ENCODE data around the gene RIN1.
"Not testable (repeated sequence)": the region's sequence is repeated elsewhere in the genome, so short reads cannot be mapped to it uniquely, and the experiment has no call there.

The RIN1 gene

GRCh38 chr11:66313321-66314185 lies 22.7 kb downstream of the RIN1 start:
- Histone ChIP-seq H3K4me3 (peak overlapping the region; percentile 83), H3K27ac (peak overlapping the region; percentile 58 to 87)
- peak; percentile 76 for DNase-seq (ENCODE audit: low spot score)
- no peak for TF ChIP-seq CTCF (IDR thresholded peaks at IDR 0.05)

GRCh38 chr11:66312549-66313320 lies 23.5 kb downstream of the RIN1 start:
- peak overlapping the region; percentile 68 to 87 for H3K27ac ChIP-seq
- TF ChIP-seq CTCF (IDR thresholded peaks at IDR 0.05), result no peak
- H3K4me3 ChIP-seq, result peak overlapping the region; percentile 83
- DNase-seq (ENCODE audit: low spot score), result peak; percentile 98

- peak; percentile 94 for DNase-seq (ENCODE audit: low spot score)
- Histone ChIP-seq H3K4me3 (peak overlapping the region; percentile 83), H3K27ac (peak overlapping the region; percentile 68 to 87)
- no peak for TF ChIP-seq CTCF (IDR thresholded peaks at IDR 0.05)
Measured at GRCh38 chr11:66311965-66312548, 24.2 kb downstream of the RIN1 start.

GRCh38 chr11:66311470-66311964 lies 24.7 kb downstream of the RIN1 start:
- peak overlapping the region; percentile 83 for H3K4me3 ChIP-seq
- H3K27ac ChIP-seq, result peak overlapping the region; percentile 68 to 87
- no peak for DNase-seq (ENCODE audit: low spot score)
- peak; percentile 87 for TF ChIP-seq CTCF (IDR thresholded peaks at IDR 0.05)

GRCh38 chr11:66310803-66311440 lies 25.3 kb downstream of the RIN1 start:
- H3K27ac ChIP-seq; DNase-seq (ENCODE audit: low spot score); H3K4me3 ChIP-seq: not testable (repeated sequence)

- Histone ChIP-seq H3K27ac (no peak overlapping the region), H3K4me3 (no peak overlapping the region)
- no peak for DNase-seq (ENCODE audit: low spot score)
- no peak for TF ChIP-seq CTCF (IDR thresholded peaks at IDR 0.05)
Measured at GRCh38 chr11:66310324-66310723, 25.9 kb downstream of the RIN1 start.

- no peak for TF ChIP-seq CTCF (IDR thresholded peaks at IDR 0.05)
- H3K27ac ChIP-seq, result no peak overlapping the region
- H3K4me3 ChIP-seq, result no peak overlapping the region
- DNase-seq (ENCODE audit: low spot score), result no peak
Measured at GRCh38 chr11:66309475-66309874, 26.8 kb downstream of the RIN1 start.
